Heart left ventricle (tissue), 16 donors: ENCODE data around the gene S1PR4. TPM values are rescaled to one million over a fixed set of nuclear protein-coding genes. Genes with fewer than 3 reads are reported as not detected.

Source experiments
- ATAC-seq, 4 donors: fragments of 200-7000 bp; cut with Tn5 transposase; one replicate each; pipeline ENCODE4 v1.9.1; 2020 to 2022; ENCODE audit warnings: moderate library complexity in 4 of 4, mild to moderate bottlenecking in 3 of 4, moderate number of reproducible peaks in 1 of 4
- DNase-seq, 5 donors: peaks; one replicate each; pipeline ENCODE4 v3.0.0-alpha.2; 2020
- H3K27ac ChIP-seq, 12 donors: fragments of 200-600 bp; sonication (generic) in 4 of 12; one replicate each; pipeline versions ENCODE4 v1.5.0 to v1.8.0; 2016 to 2022; ENCODE audit warnings: mild to moderate bottlenecking in 2 of 12
- H3K27me3 ChIP-seq, 9 donors: fragments of 200-600 bp; sonication (generic) in 2 of 9; one replicate each; pipeline versions ENCODE4 v1.5.1 to v1.8.0; 2016 to 2022; ENCODE audit warnings: mild to moderate bottlenecking in 3 of 9
- H3K36me3 ChIP-seq, 9 donors: fragments of 200-600 bp; sonication (generic) in 2 of 9; one replicate each; pipeline versions ENCODE4 v1.5.0 to v1.8.0; 2018 to 2022; ENCODE audit warnings: mild to moderate bottlenecking in 2 of 9
- H3K4me1 ChIP-seq, 12 donors: fragments of 200-600 bp; sonication (generic) in 4 of 12; one replicate each; pipeline versions ENCODE4 v1.5.0 to v1.8.0; 2016 to 2022; ENCODE audit warnings: mild to moderate bottlenecking in 3 of 12
- H3K4me3 ChIP-seq, 12 donors: fragments of 200-600 bp; sonication (generic) in 4 of 12; one replicate each; pipeline versions ENCODE4 v1.5.0 to v1.8.0; 2017 to 2022; ENCODE audit warnings: mild to moderate bottlenecking in 9 of 12, moderate library complexity in 4 of 12
- H3K9me3 ChIP-seq, 12 donors: fragments of 200-600 bp; sonication (generic) in 4 of 12; one replicate each; pipeline versions ENCODE4 v1.5.0 to v1.8.0; 2016 to 2022; ENCODE audit warnings: mild to moderate bottlenecking in 1 of 12
- CTCF ChIP-seq, 12 donors: fragments of 200-600 bp; sonication (generic) in 4 of 12; IDR thresholded peaks; one replicate each; pipeline versions ENCODE4 v1.5.0 to v1.8.0; 2018 to 2022; ENCODE audit warnings: antibody characterized with exemption in 12 of 12, mild to moderate bottlenecking in 5 of 12
- POLR2A ChIP-seq, 2 donors: fragments of 450-650 bp; IDR thresholded peaks; one replicate each; pipeline ENCODE4 v1.6.1; 2017; ENCODE audit warnings: antibody characterized with exemption in 2 of 2, mild to moderate bottlenecking in 2 of 2, moderate library complexity in 2 of 2
- WGBS, 4 donors: extraction: QIAGEN DNeasy Blood & Tissue Kit in 2 of 4; methylation state at CpG; one replicate each; pipeline versions ENCODE4 v1.1.5 to v1.1.7; 2013 to 2018; 5-methylcytosine and 5-hydroxymethylcytosine counted together
- intact Hi-C, 10 donors: fragments of 100-400 bp; cut with DNase I; formaldehyde crosslinking; loops; one replicate each; pipeline versions ENCODE4 v1.11.1 to v1.14.2; 2022
- polyA plus RNA-seq, 2 donors: library from polyadenylated mRNA; stranded (reverse); fragments of 200-250 nt; gene quantifications; one replicate each; pipeline ENCODE4 v1.2.3, GENCODE V29; 2013
- total RNA-seq, 9 donors: library from RNA; depleted of rRNA in 2 of 9; stranded (reverse); fragments of >200 nt in 2 of 9; fragmentation: NEBNext Ultra II Directional in 3 of 9; extraction: Animal tissue kit (Norgen Biotek cat#: 25700) in 3 of 9; gene quantifications; one replicate each; pipeline versions ENCODE4 v1.1.0 to v1.2.4, GENCODE V29; 2016 to 2023
- donor health status: ischemic (EF 13 %, LVEDD 7.1; RV severe dilation, severe dysfunction).
- donor health status: healthy with polysubstance abuse.
- donor health status: DM: no; HTN: yes; CAD: no.
- donor health status: DM: no; HTN: no; CAD: no.
- donor health status: ischemic (EF 25% LVEDD 6.9; RV normal size, moderate dysfunction).
- donor health status: ischemic (EF 25% LVEDD 5.7; RV mildly dilated, moderate dysfunction).
- donor health status: healthy.
- donor health status: DM: yes; HTN: yes; CAD: no.
- donor health status: ischemic (EF 35%, LVEDD 5.7; RV mildly dilated, moderate dysfunction).
- donor health status: nonischemic (EF 11% LVEDD 7.7; RV severe dilation, severe dysfunction).
- donor health status: DM: yes; HTN: yes; CAD: no.
- donor health status: PGD.
- donor health status: ischemic (EF 29% LVEDD 5.4; RV normal size, mild dysfunction).
- donor health status: nonischemic (EF 23%, LVEDD 6.1; RV moderate dilation, normal function).

Gene S1PR4
- total and polyA plus RNA-seq, 11 donors = 0.35 to 5.5 (median 1.4) TPM

GRCh38 chr19:3163230-3163886 lies 15.2 kb upstream of the S1PR4 start:
- ATAC-seq (peak; percentile 65 to 91 (median 88)), DNase-seq (peak; percentile 51 to 86 (median 67))
- peaks cover 0 to 8% (median 0%) of the 10 kb centered on the region in 12 donors for H3K9me3 ChIP-seq
- H3K27ac ChIP-seq = no peak overlapping the region
- H3K36me3 ChIP-seq = peaks cover 0 to 18% (median 0%) of the 10 kb centered on the region in 9 donors
- no peaks in the 10 kb centered on the region for H3K27me3 ChIP-seq
- WGBS, 4 donors = 6 to 16% (median 12%) methylated on average over 26 to 27 of the region's 27 CpGs
- no peak overlapping the region for H3K4me3 ChIP-seq
- H3K4me1 ChIP-seq = peaks cover 0 to 38% (median 0%) of the 10 kb centered on the region in 12 donors
- intact Hi-C loops = loop anchor here (1.0 to 10.0 kb wide), 15 partner anchors 34 to 279 kb away; no protein-coding TSS in a partner anchor
- TF ChIP-seq CTCF (IDR thresholded peaks at IDR 0.05) = peak; percentile 87 to 98 (median 94)
- no peak for TF ChIP-seq POLR2A (IDR thresholded peaks at IDR 0.05)

GRCh38 chr19:3163943-3164342 lies 14.6 kb upstream of the S1PR4 start:
- Histone ChIP-seq H3K36me3 (peaks cover 0 to 17% (median 0%) of the 10 kb centered on the region in 9 donors), H3K4me1 (peaks cover 0 to 38% (median 0%) of the 10 kb centered on the region in 12 donors), H3K9me3 (peaks cover 0 to 8% (median 0%) of the 10 kb centered on the region in 12 donors), H3K27me3 (no peaks in the 10 kb centered on the region), H3K4me3 (no peak overlapping the region), H3K27ac (no peak overlapping the region)
- intact Hi-C loops = loop anchor here (1.0 to 10.0 kb wide), 16 partner anchors 35 to 279 kb away; no protein-coding TSS in a partner anchor
- DNase-seq (no peak), ATAC-seq (no peak)
- TF ChIP-seq POLR2A (IDR thresholded peaks at IDR 0.05) (no peak), CTCF (IDR thresholded peaks at IDR 0.05) (no peak)
- WGBS, 4 donors = 60 to 72% (median 71%) methylated on average over 7 of the region's 7 CpGs

- ATAC-seq (no peak), DNase-seq (no peak)
- H3K4me3 ChIP-seq = no peak overlapping the region
- H3K36me3 ChIP-seq = no peaks in the 10 kb centered on the region
- no peaks in the 10 kb centered on the region for H3K9me3 ChIP-seq
- no peaks in the 10 kb centered on the region for H3K27me3 ChIP-seq
- WGBS, 4 donors = 68 to 73% (median 70%) methylated on average over 13 of the region's 13 CpGs
- no peak overlapping the region for H3K27ac ChIP-seq
- intact Hi-C loops = loop anchor here in 2 of 10 donors (10.0 kb wide), 2 partner anchors 213 to 283 kb away; no protein-coding TSS in a partner anchor
- H3K4me1 ChIP-seq = peaks cover 0 to 36% (median 0%) of the 10 kb centered on the region in 12 donors
- TF ChIP-seq CTCF (IDR thresholded peaks at IDR 0.05) (no peak), POLR2A (IDR thresholded peaks at IDR 0.05) (no peak)
Measured at GRCh38 chr19:3167533-3168272, 10.9 kb upstream of the S1PR4 start.
